ENCODE results near the gene ZNF431.
"Not testable (repeated sequence)": the region's sequence is repeated elsewhere in the genome, so short reads cannot be mapped to it uniquely, and the experiment has no call there.

ZNF431 gene

DNA sequence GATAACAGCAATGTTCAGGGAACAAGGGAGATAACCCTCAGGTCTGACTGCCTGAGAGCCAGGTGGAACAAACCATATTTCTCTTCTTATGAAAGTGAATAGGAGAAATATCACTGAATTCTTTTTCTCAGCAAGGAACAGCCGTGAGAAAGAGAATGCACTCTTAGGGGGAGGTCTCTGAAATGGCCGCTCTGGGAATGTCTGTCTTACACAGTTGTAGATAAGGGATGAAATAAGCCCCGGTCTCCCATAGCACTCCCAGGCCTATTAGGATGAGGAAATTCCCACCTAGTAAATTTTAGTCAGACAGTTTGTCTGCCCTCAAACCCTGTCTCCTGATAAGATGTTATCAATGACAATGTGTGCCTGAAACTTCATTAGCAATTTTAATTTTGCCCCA, 88.1 kb downstream of the ZNF431 start:
- not testable (repeated sequence) for H3K4ac ChIP-seq (ENCODE audit: low read depth, low read length); H3K79me2 ChIP-seq (ENCODE audit: control insufficient read depth, insufficient read depth, low read length, poor library complexity); H3K4me3 ChIP-seq (ENCODE audit: low read depth, low read length); H2BK5ac ChIP-seq (ENCODE audit: low read depth, low read length, poor library complexity); H3K36me3 ChIP-seq (ENCODE audit: control insufficient read depth in 1 of 2, insufficient read depth in 2 of 2, low read length in 2 of 2); H3K9ac ChIP-seq (ENCODE audit: low read length); H2AFZ ChIP-seq (ENCODE audit: insufficient read depth, low read length, poor library complexity); H3K4me1 ChIP-seq (ENCODE audit: control insufficient read depth in 1 of 2, insufficient read depth in 2 of 2, low read length in 2 of 2); H2BK120ac ChIP-seq (ENCODE audit: insufficient read depth, low read length, poor library complexity); H4K12ac ChIP-seq (ENCODE audit: low read depth, low read length); H3K14ac ChIP-seq (ENCODE audit: low read length); H3K4me2 ChIP-seq (ENCODE audit: low read length); H2BK12ac ChIP-seq (ENCODE audit: low read length); H3K27ac ChIP-seq (ENCODE audit: low read depth, low read length); H3K27me3 ChIP-seq (ENCODE audit: insufficient read depth, low read length); H3K18ac ChIP-seq (ENCODE audit: low read length); H3K23ac ChIP-seq (ENCODE audit: low read length); DNase-seq; H4K8ac ChIP-seq (ENCODE audit: low read depth, low read length); H4K91ac ChIP-seq (ENCODE audit: low read depth, low read length); H2AK5ac ChIP-seq (ENCODE audit: low read length); H3K79me1 ChIP-seq (ENCODE audit: low read length); H3K9me3 ChIP-seq (ENCODE audit: insufficient read depth, low read depth, low read length)
- no CpG with 5 or more reads among the region's 3 CpGs for WGBS (ENCODE audit: extremely low coverage, insufficient coverage, insufficient read length)

DNA sequence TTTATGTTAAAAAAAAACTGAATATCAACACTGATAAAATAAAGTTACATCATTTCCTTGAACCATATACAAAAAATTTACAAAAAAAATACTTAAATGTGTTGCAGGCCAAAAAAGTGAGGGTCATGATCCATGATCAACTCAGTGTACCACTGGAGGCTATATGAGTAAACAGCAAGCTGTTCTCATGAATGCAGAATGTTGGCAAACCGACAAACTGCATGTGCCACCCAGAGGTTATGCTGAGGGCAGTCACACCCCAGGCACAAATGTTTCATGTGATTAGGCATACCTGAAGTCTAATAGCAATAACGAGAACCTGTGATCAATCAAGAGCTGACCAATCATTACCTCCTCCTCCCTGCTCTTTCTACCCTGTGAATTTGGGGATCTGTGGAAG, 91.9 kb downstream of the ZNF431 start:
- Histone ChIP-seq H3K23ac (ENCODE audit: low read length) (no peak overlapping the region), H3K9me3 (ENCODE audit: insufficient read depth, low read depth, low read length) (peaks cover 2% of the 10 kb centered on the region), H3K79me1 (ENCODE audit: low read length) (no peaks in the 10 kb centered on the region), H3K4me3 (ENCODE audit: low read depth, low read length) (no peak overlapping the region), H4K91ac (ENCODE audit: low read depth, low read length) (no peak overlapping the region), H3K4ac (ENCODE audit: low read depth, low read length) (no peak overlapping the region), H4K8ac (ENCODE audit: low read depth, low read length) (no peak overlapping the region), H2BK120ac (ENCODE audit: insufficient read depth, low read length, poor library complexity) (no peak overlapping the region), H3K79me2 (ENCODE audit: control insufficient read depth, insufficient read depth, low read length, poor library complexity) (no peaks in the 10 kb centered on the region), H3K36me3 (ENCODE audit: control insufficient read depth in 1 of 2, insufficient read depth in 2 of 2, low read length in 2 of 2) (peaks cover 0 to 1% of the 10 kb centered on the region in 2 experiments), H2AFZ (ENCODE audit: insufficient read depth, low read length, poor library complexity) (no peak overlapping the region), H3K4me1 (ENCODE audit: control insufficient read depth in 1 of 2, insufficient read depth in 2 of 2, low read length in 2 of 2) (peaks cover 0 to 1% of the 10 kb centered on the region in 2 experiments), H3K27ac (ENCODE audit: low read depth, low read length) (no peak overlapping the region), H3K9ac (ENCODE audit: low read length) (no peak overlapping the region), H2AK5ac (ENCODE audit: low read length) (no peak overlapping the region), H2BK5ac (ENCODE audit: low read depth, low read length, poor library complexity) (no peak overlapping the region), H2BK12ac (ENCODE audit: low read length) (no peak overlapping the region), H3K18ac (ENCODE audit: low read length) (no peak overlapping the region), H4K12ac (ENCODE audit: low read depth, low read length) (no peak overlapping the region), H3K14ac (ENCODE audit: low read length) (no peak overlapping the region), H3K27me3 (ENCODE audit: insufficient read depth, low read length) (no peaks in the 10 kb centered on the region), H3K4me2 (ENCODE audit: low read length) (no peak overlapping the region)
- DNase-seq: no peak
- no CpG with 5 or more reads among the region's 2 CpGs for WGBS (ENCODE audit: extremely low coverage, insufficient coverage, insufficient read length)

DNA sequence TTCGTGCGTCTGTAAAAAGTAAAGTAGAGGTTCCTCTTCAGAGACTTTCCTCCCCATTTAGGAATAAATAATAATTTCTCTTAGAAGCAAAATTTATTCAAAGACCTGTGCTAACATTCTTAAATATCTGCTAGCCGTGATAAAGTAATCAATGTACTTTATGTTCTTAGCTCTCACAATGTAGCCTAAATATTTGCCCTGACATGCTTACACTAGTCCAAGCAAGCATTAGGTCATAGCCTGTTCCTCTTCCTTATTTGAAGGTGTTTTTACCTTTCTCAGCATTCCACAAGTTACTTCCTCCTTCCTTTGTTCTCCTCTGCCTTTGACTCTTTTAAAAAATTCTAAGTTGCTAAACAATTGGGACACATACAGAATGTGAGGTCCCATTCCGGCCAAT, 94.9 kb downstream of the ZNF431 start:
- not testable (repeated sequence) for H3K9me3 ChIP-seq (ENCODE audit: insufficient read depth, low read depth, low read length); H4K8ac ChIP-seq (ENCODE audit: low read depth, low read length); H3K79me2 ChIP-seq (ENCODE audit: control insufficient read depth, insufficient read depth, low read length, poor library complexity); H4K12ac ChIP-seq (ENCODE audit: low read depth, low read length); H3K27me3 ChIP-seq (ENCODE audit: insufficient read depth, low read length); H3K18ac ChIP-seq (ENCODE audit: low read length); H3K23ac ChIP-seq (ENCODE audit: low read length); H3K9ac ChIP-seq (ENCODE audit: low read length); H3K4ac ChIP-seq (ENCODE audit: low read depth, low read length); H2BK5ac ChIP-seq (ENCODE audit: low read depth, low read length, poor library complexity); H3K4me1 ChIP-seq (ENCODE audit: control insufficient read depth in 1 of 2, insufficient read depth in 2 of 2, low read length in 2 of 2); DNase-seq; H2BK12ac ChIP-seq (ENCODE audit: low read length); H3K27ac ChIP-seq (ENCODE audit: low read depth, low read length); H3K36me3 ChIP-seq (ENCODE audit: control insufficient read depth in 1 of 2, insufficient read depth in 2 of 2, low read length in 2 of 2); H3K4me3 ChIP-seq (ENCODE audit: low read depth, low read length); H3K79me1 ChIP-seq (ENCODE audit: low read length); H3K4me2 ChIP-seq (ENCODE audit: low read length); H3K14ac ChIP-seq (ENCODE audit: low read length); H2AFZ ChIP-seq (ENCODE audit: insufficient read depth, low read length, poor library complexity); H2AK5ac ChIP-seq (ENCODE audit: low read length); H4K91ac ChIP-seq (ENCODE audit: low read depth, low read length)
- H2BK120ac ChIP-seq (ENCODE audit: insufficient read depth, low read length, poor library complexity): peak overlapping the region; percentile 7
- WGBS (ENCODE audit: extremely low coverage, insufficient coverage, insufficient read length): no CpG with 5 or more reads among the region's 4 CpGs

DNA sequence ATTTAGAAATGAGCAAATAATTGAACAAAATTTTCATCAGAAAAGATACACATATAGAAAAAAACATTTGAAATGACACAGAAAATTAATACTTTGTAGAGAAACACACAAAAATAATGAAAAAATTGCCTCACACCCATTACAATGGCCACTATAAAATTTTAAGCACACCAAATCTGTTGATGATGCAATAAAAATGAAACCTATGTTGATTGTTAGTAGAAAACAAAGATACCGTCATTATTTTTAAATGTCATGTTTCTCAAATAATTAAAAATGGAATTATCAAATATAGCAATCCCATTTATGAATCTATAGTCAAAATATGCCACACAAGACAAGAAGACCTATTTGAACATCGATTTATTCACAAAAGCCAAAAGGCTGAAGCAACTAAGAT, 96.8 kb downstream of the ZNF431 start:
- Histone ChIP-seq H3K4me3 (ENCODE audit: low read depth, low read length) (no peak overlapping the region), H3K36me3 (ENCODE audit: control insufficient read depth in 1 of 2, insufficient read depth in 2 of 2, low read length in 2 of 2) (peaks cover 0 to 1% of the 10 kb centered on the region in 2 experiments), H3K79me1 (ENCODE audit: low read length) (no peaks in the 10 kb centered on the region), H3K27ac (ENCODE audit: low read depth, low read length) (no peak overlapping the region), H2AK5ac (ENCODE audit: low read length) (no peak overlapping the region), H3K23ac (ENCODE audit: low read length) (no peak overlapping the region), H2BK12ac (ENCODE audit: low read length) (no peak overlapping the region), H3K4ac (ENCODE audit: low read depth, low read length) (no peak overlapping the region), H2BK5ac (ENCODE audit: low read depth, low read length, poor library complexity) (no peak overlapping the region), H4K8ac (ENCODE audit: low read depth, low read length) (no peak overlapping the region), H2AFZ (ENCODE audit: insufficient read depth, low read length, poor library complexity) (no peak overlapping the region), H3K4me1 (ENCODE audit: control insufficient read depth in 1 of 2, insufficient read depth in 2 of 2, low read length in 2 of 2) (peaks cover 0 to 1% of the 10 kb centered on the region in 2 experiments), H4K91ac (ENCODE audit: low read depth, low read length) (no peak overlapping the region), H3K79me2 (ENCODE audit: control insufficient read depth, insufficient read depth, low read length, poor library complexity) (no peaks in the 10 kb centered on the region), H2BK120ac (ENCODE audit: insufficient read depth, low read length, poor library complexity) (no peak overlapping the region), H3K14ac (ENCODE audit: low read length) (no peak overlapping the region), H3K18ac (ENCODE audit: low read length) (no peak overlapping the region), H4K12ac (ENCODE audit: low read depth, low read length) (no peak overlapping the region), H3K9me3 (ENCODE audit: insufficient read depth, low read depth, low read length) (no peaks in the 10 kb centered on the region), H3K4me2 (ENCODE audit: low read length) (no peak overlapping the region), H3K27me3 (ENCODE audit: insufficient read depth, low read length) (no peaks in the 10 kb centered on the region), H3K9ac (ENCODE audit: low read length) (no peak overlapping the region)
- no peak for DNase-seq
- WGBS (ENCODE audit: extremely low coverage, insufficient coverage, insufficient read length): no CpG with 5 or more reads among the region's 2 CpGs
